ENCODE measurements around the gene KCNH1. TPM values are rescaled to one million over a fixed set of nuclear protein-coding genes. Genes with fewer than 3 reads are reported as not detected.

Gene KCNH1
- total RNA-seq, 2 donors from 2014 or later = 0.32 to 0.33 TPM

DNA sequence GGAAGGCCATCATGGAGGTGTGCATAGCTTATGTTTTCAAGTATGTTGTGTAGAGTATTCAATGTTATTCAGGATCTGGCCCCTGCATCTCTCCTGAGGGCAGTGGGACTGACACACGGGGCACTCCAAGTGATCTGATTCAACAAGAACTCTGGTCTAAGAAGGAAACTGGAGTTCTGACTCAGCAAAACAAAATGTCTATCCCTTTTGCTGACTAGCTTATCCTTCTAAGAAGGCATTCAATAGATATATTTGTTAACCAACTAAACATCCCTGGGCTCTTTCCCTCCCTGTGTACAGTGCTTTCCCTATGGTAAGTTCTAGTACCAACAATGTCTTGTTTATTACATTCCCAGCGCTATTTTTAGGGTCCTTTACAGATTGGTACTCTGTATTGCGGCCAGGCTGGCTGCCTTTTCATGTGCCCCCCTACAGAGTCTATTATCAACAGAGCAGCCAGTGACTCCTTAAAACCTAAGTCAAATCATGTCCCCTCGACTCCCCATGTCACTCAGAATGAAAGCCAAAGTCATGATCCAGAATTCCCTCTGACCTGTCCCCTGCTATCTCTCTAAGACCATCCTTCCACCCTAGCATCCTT is 304.9 kb downstream of the KCNH1 start:
- intact Hi-C loops (cut with DNase I) = no loop called here

GRCh38 chr1:210827481-210827880 is 306.5 kb downstream of the KCNH1 start:
- intact Hi-C loops (cut with DNase I) = no loop called here
- DNase-seq (ENCODE audit: low spot score) = no peak

More for the DNA sequence above, 304.9 kb downstream of the KCNH1 start:
- DNase-seq (ENCODE audit: low spot score) = no peak

GRCh38 chr1:210826686-210827085 is 307.3 kb downstream of the KCNH1 start:
- no peak for DNase-seq (ENCODE audit: low spot score)
- intact Hi-C loops (cut with DNase I) = no loop called here

DNA sequence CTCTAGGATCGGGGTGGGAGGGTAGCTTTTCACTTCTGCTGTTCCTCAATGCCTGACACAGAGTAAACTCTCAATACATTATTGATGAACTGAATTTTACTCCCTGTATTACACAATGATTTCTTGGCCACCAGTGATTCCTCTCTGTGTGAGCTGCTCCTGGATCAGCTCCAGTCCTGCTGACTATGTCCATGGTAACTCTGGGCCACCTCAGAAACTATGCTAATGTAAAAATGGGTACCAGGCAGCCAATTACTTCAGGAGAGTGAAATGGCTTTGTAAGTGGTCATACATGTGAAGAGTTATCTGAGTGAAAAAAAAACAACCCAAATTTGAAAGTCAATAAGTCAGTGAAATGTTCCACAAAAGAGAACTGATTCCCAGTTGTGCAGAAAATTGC is 311.0 kb downstream of the KCNH1 start:
- DNase-seq (ENCODE audit: low spot score) = no peak
- intact Hi-C loops (cut with DNase I) = loop anchor here in 1 of 2 donors (5.0 kb wide), 1 partner anchor 946 kb away; no protein-coding TSS in a partner anchor

GRCh38 chr1:210822241-210822640 is 311.7 kb downstream of the KCNH1 start:
- DNase-seq (ENCODE audit: low spot score) = no peak
- intact Hi-C loops (cut with DNase I) = loop anchor here in 1 of 2 donors (5.0 kb wide), 1 partner anchor 945 kb away; no protein-coding TSS in a partner anchor

DNA sequence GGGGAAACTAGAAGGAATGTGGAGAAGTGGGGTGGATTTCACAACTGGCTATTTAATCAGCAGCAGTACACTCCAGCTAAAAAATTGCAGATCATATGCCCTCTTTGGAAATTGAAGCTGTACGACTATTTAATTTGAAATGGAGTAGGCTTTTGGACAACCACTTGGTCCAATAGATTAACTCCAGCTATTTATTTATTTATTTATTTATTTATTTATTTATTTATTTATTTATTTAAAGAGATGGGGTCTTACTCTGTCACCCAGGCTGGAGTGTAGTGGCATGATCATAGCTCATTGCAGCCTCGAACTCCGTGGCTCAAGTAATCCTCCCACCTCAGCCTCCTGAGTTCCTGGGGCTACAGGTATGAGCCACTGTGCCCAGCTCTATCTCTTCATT is 312.3 kb downstream of the KCNH1 start:
- intact Hi-C loops (cut with DNase I) = loop anchor here in 1 of 2 donors (5.0 kb wide), 1 partner anchor 944 kb away; no protein-coding TSS in a partner anchor
- no peak for DNase-seq (ENCODE audit: low spot score)

DNA sequence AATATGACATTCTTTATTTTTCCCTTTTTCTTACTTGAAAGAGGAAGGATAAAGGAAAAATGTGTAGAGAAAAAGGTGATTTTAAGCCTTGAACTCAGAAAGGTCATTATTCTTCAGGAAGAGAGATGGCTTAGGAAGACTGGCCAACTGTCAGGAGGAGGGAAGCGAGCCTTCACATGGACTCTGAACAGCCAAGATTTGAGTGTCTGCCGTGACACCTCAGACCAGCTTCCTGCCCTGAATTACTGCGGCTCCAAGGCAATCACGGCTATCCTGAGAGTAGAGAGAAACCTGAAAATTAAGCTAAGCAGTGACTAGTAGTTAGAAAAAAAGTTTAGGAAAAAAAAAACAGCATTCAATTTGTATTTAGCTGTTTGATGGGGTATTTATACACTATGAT is 314.7 kb downstream of the KCNH1 start:
- intact Hi-C loops (cut with DNase I) = no loop called here
- DNase-seq (ENCODE audit: low spot score) = no peak

DNA sequence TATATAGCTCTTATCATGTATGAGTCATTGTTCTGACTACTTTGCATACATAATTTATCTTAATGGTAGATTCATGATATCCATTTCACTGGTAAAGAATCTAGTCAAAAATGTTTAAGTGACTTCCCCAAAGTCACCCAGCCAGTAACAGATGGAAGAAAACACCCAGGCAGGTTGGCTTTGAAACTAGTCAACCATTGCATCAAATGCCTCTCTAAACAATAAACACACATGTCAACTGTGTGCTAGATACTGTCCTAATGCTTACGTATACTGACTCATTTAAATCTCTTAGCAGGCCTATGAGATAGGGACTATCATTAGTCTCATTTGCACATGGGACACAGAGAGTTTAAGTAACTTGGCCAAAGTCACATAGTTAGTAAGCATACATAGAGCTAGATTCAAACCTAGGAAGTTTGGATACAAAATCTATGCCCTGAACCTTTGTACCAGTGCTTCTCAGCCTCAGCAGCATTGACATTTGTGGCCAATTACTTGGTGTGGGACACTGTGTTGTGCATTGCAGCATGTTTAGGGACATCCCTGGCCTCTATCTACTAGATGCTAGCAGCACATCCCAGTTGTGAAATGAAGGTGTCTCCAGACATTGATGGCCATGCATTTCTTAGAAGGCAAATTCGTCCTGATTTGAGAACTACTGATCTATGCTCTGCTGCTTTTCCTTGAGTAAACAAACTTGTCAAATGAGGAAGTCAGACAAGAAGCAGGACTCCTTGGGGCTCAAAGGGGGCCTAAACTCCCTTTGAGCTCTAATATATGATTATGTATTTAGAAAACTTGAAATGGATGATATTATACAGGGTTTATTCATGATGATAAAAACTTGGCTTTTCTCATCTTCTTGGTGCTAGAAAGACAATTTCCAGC is 316.3 kb downstream of the KCNH1 start:
- intact Hi-C loops (cut with DNase I) = no loop called here
- DNase-seq (ENCODE audit: low spot score) = no peak

GRCh38 chr1:210815641-210816550 is 318.1 kb downstream of the KCNH1 start:
- DNase-seq (ENCODE audit: low spot score) = no peak
- intact Hi-C loops (cut with DNase I) = no loop called here

DNA sequence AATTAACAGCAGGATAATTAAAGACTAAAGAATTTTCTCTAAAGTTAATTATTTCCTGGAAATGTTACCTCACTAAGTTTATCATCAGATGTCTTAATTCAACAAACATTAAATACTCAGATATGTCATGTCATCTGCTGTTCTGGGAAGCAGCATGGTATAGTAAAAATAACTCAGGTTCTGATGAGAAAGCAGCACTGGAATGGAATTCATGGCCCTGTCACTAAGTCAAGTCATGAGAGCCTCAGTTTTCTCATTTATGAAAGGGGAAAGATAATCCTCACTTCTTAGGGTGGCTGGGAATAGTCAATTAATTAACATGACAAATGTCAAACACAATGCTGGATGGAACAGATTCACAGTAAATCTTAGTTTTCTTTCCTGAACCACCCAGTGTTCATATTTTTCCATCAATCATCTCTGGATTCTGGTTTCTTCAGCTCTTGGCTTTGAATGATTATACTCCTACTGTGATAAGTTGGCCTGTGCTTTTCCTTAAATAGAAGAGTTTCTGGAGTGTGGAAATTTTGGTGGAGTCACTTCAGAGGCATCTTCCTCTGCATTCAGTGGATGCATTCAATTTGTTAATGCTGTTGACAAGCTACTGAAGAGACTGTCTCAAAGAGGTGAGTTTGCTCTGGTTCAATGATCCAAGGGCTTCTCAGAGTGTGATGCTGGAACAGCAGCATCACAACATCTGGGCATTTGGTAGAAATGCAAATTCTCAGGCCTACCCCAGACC is 319.4 kb downstream of the KCNH1 start:
- DNase-seq (ENCODE audit: low spot score) = no peak
- intact Hi-C loops (cut with DNase I) = no loop called here

DNA sequence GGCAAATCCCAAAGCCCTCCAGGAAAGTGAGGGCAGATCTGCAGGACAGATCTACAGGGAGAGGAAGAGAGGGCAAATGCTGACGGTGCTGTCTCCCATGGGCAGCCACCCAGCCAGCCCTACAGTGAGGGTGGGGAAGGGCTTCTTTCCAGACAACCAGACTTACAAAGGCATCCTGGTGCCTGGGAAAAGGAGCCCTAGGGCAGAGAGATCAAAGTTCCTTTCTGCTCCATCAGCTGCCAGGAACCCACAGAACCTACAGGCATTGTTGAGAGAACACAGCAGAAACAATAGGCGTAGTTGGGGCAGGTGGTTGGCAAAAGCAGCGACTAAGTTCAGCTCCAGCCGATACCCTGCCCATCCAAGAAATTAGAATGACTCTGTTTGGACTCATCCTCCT is 332.4 kb downstream of the KCNH1 start:
- DNase-seq (ENCODE audit: low spot score) = no peak
- intact Hi-C loops (cut with DNase I) = no loop called here

- intact Hi-C loops (cut with DNase I) = no loop called here
- no peak for DNase-seq (ENCODE audit: low spot score)
Measured at GRCh38 chr1:210800756-210801155, 333.2 kb downstream of the KCNH1 start.

DNA sequence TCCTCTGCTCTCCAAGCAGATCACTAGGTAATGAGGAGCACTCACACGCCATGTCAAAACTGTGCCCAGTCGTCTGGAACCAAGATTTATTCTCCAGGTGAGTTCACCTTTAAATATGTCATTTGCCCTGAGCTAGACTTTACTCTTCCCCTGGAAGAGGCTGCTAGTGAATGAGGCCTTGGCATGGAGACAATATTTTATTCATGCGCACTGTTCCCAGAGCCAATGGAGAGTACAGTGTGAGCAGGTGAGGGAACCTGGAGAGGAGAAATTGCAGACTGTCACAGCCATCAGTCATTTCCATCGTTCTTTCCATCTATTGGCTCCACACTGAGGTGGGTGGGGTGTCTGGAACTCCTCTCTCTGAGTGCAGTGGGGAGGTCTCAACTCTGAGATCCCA is 333.6 kb downstream of the KCNH1 start:
- intact Hi-C loops (cut with DNase I) = no loop called here
- DNase-seq (ENCODE audit: low spot score) = no peak

DNA sequence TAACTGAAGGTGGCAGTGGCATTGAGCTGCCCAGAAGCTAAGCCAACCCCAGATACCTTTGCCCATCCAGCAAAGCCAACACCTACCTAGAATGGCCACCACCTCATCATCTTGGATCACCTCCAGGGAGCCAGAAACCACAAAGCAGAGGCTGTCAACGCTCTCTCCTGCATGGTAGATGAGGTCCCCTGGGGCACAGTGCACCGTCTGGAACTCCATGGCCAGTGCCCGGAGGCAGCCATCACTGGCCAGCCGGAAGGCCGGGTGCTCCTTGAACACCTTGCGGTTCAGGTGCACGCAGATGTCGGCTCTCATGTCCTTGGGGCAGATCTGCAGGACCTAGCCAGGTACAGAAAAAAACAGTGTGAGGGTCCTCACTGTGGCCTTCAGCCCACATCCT is 336.5 kb downstream of the KCNH1 start:
- intact Hi-C loops (cut with DNase I) = no loop called here
- DNase-seq (ENCODE audit: low spot score) = no peak

DNA sequence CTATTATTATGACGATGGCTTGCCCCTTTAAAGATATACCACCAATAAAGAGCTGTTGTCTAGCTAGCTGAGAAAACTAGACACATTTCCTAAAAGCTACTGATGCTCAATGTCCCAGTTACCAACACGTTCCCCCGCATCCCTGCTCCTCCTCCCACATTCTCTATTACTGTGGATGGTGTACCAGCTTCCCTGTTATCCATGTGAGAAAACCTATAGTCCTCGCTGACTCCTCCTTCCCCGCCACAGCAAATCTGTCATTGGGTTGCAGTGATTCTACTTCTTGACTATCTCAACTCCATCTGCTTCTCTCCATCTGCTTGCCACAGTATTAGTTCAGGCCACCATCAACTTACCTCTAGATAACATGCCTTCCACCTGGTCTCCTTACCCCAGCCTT is 337.5 kb downstream of the KCNH1 start:
- intact Hi-C loops (cut with DNase I) = no loop called here
- DNase-seq (ENCODE audit: low spot score) = no peak

DNA sequence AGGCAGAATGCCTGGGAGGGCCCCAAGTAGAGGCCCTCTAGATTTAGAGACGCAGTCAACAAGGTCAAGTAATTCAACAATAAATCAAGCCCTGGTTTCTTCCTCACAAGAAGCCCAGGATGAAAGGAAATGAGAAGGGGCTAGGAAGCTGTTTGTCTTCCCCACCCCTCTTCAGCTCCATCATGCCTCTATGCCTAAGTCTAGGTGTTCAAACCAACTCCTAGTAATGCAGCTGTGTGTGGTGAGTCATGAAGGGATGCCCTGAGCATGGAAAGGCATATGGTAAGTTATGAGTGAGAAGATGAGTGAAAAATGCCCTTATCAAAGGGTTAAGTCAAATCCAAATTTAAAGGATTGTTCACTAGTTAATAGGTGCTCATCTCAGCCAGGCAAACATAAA is 339.5 kb downstream of the KCNH1 start:
- DNase-seq (ENCODE audit: low spot score) = no peak
- intact Hi-C loops (cut with DNase I) = no loop called here

- DNase-seq (ENCODE audit: low spot score) = no peak
- intact Hi-C loops (cut with DNase I) = no loop called here
Measured at GRCh38 chr1:210792250-210793102, 341.5 kb downstream of the KCNH1 start.

DNA sequence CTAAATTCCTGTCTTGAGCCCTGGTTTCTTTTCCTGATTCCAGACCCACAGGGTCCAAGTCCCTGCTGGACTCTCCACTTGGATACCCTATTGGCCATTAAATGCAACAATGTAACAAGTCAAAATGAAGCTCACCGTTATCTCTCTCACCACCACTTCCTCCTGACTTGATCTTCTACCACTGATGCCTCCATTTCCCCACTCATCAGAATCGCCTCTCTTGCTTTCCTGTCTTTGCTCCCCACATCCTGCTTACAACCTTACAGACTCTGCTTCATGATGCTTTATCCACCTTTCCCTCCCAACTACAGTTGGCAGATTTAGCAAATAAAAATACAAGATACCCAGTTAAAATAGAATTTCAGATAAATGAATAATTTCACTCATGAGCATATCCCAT is 343.8 kb downstream of the KCNH1 start:
- intact Hi-C loops (cut with DNase I) = no loop called here
- no peak for DNase-seq (ENCODE audit: low spot score)
